Choroid plexus epithelial cell (primary cell): ENCODE results near the gene KCNN4.
A peak's percentile ranks its signal among the peaks of the same experiment; 100 is the strongest.
"Not testable (repeated sequence)": the region's sequence is repeated elsewhere in the genome, so short reads cannot be mapped to it uniquely, and the experiment has no call there.

Source experiments
- DNase-seq: peaks from one replicate; pipeline ENCODE4 v3.0.0-alpha.2; 2010; ENCODE audit warnings: low read depth
- H3K4me3 ChIP-seq: 2 replicates; pipeline ENCODE4 v1.5.1; 2011; ENCODE audit warnings: low read depth, mild to moderate bottlenecking, control low read depth, low read length, moderate library complexity
- TF ChIP-seq, protein P1 (sequence below): conservative IDR thresholded peaks from 2 replicates; pipeline ENCODE4 v1.5.1; 2011; ENCODE audit warnings: low read depth, mild to moderate bottlenecking, control low read depth, inconsistent platforms, low read length, moderate library complexity

KCNN4 gene

DNA sequence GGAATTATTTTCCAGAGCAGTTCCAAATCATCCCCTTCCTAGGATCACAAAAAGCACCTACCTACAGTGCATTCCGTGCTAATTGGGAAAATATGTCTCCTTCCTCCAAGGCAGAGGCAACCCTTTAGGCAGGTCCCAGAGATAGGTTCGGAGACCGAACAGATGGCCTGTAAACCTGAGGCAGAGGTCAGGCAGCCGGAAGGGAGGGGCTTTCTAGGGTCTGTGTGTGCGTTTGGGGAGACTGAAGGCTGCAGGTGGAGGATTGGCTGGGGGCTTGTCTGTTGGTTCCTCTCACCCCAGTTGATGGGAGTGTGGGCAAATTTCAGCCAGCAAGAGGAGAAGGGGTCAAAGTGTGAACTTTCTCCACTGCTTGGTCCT is 7.1 kb downstream of the KCNN4 start:
- DNase-seq = no peak
- TF ChIP-seq, protein P1, sequence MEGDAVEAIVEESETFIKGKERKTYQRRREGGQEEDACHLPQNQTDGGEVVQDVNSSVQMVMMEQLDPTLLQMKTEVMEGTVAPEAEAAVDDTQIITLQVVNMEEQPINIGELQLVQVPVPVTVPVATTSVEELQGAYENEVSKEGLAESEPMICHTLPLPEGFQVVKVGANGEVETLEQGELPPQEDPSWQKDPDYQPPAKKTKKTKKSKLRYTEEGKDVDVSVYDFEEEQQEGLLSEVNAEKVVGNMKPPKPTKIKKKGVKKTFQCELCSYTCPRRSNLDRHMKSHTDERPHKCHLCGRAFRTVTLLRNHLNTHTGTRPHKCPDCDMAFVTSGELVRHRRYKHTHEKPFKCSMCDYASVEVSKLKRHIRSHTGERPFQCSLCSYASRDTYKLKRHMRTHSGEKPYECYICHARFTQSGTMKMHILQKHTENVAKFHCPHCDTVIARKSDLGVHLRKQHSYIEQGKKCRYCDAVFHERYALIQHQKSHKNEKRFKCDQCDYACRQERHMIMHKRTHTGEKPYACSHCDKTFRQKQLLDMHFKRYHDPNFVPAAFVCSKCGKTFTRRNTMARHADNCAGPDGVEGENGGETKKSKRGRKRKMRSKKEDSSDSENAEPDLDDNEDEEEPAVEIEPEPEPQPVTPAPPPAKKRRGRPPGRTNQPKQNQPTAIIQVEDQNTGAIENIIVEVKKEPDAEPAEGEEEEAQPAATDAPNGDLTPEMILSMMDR = no peak
- no peak overlapping the region for H3K4me3 ChIP-seq

DNA sequence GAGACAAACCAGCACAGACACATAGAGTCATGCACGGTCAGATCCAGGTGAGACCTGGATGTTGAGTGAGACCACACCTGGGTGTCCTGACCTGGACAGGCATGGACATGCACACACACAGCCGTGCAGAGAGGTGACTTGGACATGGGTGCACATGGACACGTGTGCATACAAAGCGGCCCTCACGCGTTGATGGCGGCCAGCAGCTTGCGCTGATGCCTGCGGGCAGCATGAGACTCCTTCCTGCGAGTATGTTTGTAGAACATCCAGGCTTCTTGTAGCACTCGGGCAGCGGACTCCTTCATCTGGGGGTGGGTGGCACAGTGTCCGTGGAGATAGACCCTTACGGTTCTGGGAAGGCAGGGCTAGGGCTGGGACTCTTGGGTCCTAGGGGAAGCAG is 11.5 kb downstream of the KCNN4 start:
- no peak for DNase-seq
- H3K4me3 ChIP-seq = no peak overlapping the region

DNA sequence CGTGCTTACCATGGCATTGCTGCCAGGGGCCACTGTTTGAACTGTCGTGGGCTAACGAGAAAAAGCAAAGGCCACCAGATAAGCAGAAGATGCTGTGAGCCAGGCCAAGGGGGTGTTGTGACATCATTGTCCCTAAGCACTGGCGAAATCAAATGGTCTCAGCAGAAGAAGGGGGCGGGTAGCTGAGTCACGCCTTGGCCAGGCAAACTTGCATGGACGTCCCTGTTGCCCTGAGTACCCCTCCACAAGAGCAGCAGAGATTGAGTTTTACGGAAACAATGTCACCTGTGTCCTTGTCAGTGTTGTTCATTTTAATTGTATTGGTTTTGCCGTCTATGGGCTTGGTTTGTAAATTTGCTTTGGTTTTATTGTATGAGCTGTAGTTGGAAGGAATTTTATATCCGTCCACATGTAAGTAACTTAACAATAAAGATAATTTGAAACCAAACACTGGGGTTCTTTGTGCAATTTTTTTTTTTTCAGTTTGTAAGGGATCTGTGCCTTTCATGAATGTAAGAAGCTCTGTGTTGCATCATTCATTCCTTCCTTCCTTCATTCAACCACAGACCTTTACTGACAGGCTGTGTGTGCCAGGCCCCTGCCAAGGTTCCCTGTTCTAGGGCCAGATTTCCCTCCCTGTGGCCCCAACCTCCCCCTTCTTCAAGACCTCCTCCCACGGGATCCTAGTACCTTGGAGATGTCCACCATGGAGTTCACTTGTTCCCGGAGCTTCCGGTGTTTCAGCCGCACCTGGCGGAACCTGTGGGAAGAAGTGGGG is 12.3 kb downstream of the KCNN4 start:
- DNase-seq = no peak
- H3K4me3 ChIP-seq = no peak overlapping the region
- TF ChIP-seq, protein P1 = no peak

More for the DNA sequence above, 11.5 kb downstream of the KCNN4 start:
- TF ChIP-seq, protein P1 = no peak

DNA sequence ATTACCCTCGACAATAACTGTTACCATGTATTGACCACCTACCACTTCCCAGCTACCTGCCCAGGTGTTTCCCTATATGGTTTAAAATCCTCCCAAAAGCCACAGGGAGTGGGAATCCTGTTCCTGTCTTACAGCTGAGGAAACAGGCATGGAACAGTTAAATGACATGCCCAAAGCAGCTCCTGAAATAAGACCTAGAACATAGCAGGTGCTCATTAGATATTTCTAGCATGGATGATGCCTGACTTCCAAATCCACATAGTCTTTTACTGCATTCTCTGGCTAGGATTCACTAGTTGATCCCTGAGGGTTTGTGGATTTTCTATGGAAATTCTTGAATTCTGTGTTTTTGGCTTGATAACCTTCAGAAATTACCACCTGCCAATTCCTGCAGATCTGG is 13.0 kb downstream of the KCNN4 start:
- no peak for DNase-seq
- TF ChIP-seq, protein P1 = no peak
- no peak overlapping the region for H3K4me3 ChIP-seq

DNA sequence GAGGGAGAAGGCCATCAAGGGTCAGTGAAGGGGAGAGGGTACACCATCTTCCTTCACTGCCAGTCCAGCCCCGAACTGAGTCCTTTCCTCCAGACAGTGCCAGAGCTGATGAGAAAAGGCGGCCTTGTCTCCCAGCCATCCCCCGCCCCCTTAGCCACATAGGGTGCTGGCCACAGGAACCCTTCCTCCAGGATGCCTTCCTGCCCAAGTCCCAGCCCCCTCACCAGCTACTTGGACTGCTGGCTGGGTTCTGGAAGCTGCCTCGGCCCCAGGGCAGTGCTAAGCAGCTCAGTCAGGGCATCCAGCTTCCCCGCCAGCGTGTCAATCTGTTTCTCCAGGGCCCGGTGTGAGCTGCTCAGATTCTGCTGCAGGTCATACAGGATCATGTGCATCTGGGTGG is 13.5 kb downstream of the KCNN4 start:
- no peak overlapping the region for H3K4me3 ChIP-seq
- TF ChIP-seq, protein P1 = no peak

DNA sequence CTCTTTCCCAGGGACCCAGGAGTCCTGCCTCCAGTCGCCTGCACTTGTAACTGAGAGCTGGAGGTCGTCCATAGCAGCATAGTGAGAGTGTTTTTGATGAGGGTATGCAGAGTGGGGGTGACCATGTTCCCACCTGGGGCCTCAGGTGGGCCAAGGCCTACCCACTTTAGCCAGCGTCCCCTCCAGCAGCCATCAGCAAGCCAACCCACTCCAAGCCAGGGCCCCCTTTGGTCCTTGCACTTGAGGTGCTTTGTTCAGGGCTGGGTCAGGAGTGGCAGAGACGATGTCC is 14.1 kb downstream of the KCNN4 start:
- TF ChIP-seq, protein P1 = no peak
- DNase-seq = no peak
- H3K4me3 ChIP-seq = no peak overlapping the region

More for the DNA sequence above, 13.5 kb downstream of the KCNN4 start:
- no peak for DNase-seq

DNA sequence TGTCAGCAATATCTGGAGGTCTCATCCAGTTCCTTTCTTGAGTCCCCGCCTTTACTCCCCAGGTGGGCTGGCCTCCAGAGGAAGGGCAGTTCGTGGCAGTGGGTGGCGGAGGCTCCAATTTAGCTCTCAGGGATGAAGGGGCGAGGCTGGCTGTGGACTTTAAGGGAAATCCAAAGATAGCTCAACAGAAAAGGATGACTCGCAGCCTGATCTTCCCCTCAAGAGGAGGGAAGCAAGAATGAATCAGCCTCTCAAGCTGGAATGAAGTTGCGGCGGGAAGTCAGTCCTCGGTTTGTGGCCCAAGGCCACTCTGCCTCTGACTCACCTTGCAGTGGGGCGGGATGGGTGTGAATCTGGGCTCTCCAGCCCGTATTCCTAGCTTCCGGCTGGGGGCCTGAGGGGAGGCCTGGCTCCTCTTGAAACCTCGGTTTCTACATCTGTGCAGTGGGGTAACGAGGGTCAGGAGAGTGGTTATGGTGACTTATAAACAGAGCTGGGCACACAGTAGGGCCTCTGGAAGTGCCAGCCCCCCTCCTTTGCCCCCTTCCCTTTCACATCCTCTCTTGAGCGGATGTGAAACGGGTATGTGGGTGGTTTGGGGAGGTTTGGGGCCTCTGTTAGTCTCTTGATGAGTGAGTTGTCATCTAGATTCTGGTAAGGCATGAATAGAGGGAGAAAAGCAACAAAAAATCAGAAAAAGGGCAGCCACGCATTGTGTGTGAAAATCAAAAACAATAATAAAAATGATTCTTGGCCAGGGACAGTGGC is 15.5 kb downstream of the KCNN4 start:
- DNase-seq = peak; percentile 92
- no peak overlapping the region for H3K4me3 ChIP-seq
- TF ChIP-seq, protein P1 = no peak

DNA sequence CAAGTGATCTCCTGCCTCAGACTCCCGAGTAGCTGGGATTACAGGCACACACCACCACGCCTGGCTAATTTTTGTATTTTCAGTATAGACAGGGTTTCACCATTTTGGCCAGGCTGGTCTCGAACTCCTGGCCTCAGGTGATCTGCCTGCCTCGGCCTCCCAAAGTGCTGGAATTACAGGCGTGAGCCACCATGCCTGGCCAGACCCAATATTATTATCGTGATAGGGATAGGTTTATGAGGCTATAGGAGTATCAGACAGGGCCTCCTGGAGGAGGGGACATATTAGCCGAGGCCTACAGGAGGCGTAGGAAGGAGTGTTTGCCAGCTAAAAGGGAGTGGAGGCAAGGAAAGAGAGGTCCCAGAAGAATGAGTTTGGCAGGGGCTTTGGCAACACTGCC is 16.1 kb downstream of the KCNN4 start:
- not testable (repeated sequence) for H3K4me3 ChIP-seq
- DNase-seq = peak; percentile 11
